HG03460 (cell line): ENCODE data around the gene PLCB1.

Experiments
- ATAC-seq: cut with Tn5 transposase; IDR thresholded peaks from one replicate; pipeline ENCODE4 v1.9.1; 2021; ENCODE audit not compliant: unreplicated experiment

Gene PLCB1

GRCh38 chr20:8208226-8208625 lies 76.2 kb downstream of the PLCB1 start:
- ATAC-seq: no peak

GRCh38 chr20:8209061-8209460 lies 77.0 kb downstream of the PLCB1 start:
- ATAC-seq: no peak

- no peak for ATAC-seq
Measured at GRCh38 chr20:8210749-8211148, 78.7 kb downstream of the PLCB1 start.

- no peak for ATAC-seq
Measured at GRCh38 chr20:8212286-8212685, 80.2 kb downstream of the PLCB1 start.

GRCh38 chr20:8213270-8213669 lies 81.2 kb downstream of the PLCB1 start:
- no peak for ATAC-seq

- peak; percentile 82 for ATAC-seq
Measured at GRCh38 chr20:8213831-8214587, 81.9 kb downstream of the PLCB1 start.

GRCh38 chr20:8215361-8215781 lies 83.3 kb downstream of the PLCB1 start:
- no peak for ATAC-seq

GRCh38 chr20:8216375-8217200 lies 84.5 kb downstream of the PLCB1 start:
- ATAC-seq: no peak

GRCh38 chr20:8218861-8219260 lies 86.8 kb downstream of the PLCB1 start:
- no peak for ATAC-seq

GRCh38 chr20:8219403-8219802 lies 87.3 kb downstream of the PLCB1 start:
- no peak for ATAC-seq

GRCh38 chr20:8220716-8221115 lies 88.7 kb downstream of the PLCB1 start:
- no peak for ATAC-seq

GRCh38 chr20:8221887-8222419 lies 89.9 kb downstream of the PLCB1 start:
- ATAC-seq: peak; percentile 44

GRCh38 chr20:8223091-8223870 lies 91.2 kb downstream of the PLCB1 start:
- no peak for ATAC-seq

GRCh38 chr20:8225658-8226057 lies 93.6 kb downstream of the PLCB1 start:
- ATAC-seq: no peak

- ATAC-seq: no peak
Measured at GRCh38 chr20:8226106-8226505, 94.0 kb downstream of the PLCB1 start.

- ATAC-seq: no peak
Measured at GRCh38 chr20:8227293-8227692, 95.2 kb downstream of the PLCB1 start.

- ATAC-seq: no peak
Measured at GRCh38 chr20:8228315-8228714, 96.2 kb downstream of the PLCB1 start.

GRCh38 chr20:8229090-8229489 lies 97.0 kb downstream of the PLCB1 start:
- no peak for ATAC-seq

GRCh38 chr20:8231038-8231437 lies 99.0 kb downstream of the PLCB1 start:
- no peak for ATAC-seq

- no peak for ATAC-seq
Measured at GRCh38 chr20:8232332-8232731, 100.3 kb downstream of the PLCB1 start.

GRCh38 chr20:8234580-8234979 lies 102.5 kb downstream of the PLCB1 start:
- ATAC-seq: no peak
